ENCODE results near the gene PLEK2. TPM values are rescaled to one million over a fixed set of nuclear protein-coding genes. Genes with fewer than 3 reads are reported as not detected.

Gene PLEK2
- total RNA-seq, 1 experiment from 2014 or later = 9.1 TPM

DNA sequence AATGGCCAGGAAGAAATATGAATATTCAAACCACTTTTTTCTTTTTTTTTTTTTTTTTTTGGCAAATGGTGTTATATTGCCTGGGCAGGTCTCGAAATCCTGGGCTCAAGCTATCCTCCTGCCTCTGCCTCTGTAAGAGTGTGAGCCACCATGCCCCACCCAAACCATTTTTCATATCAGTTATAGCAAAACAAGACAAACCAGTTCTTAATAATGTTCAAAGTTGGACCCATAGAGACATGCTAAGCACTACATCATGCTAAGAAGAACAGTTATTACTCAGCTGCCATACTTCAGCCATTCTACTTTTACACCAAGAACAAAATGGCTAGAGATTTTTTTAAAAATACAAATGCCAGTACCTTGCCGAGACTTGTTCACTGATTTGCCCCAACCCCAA lies 26.3 kb downstream of the PLEK2 start:
- Histone ChIP-seq H3K4me1 (ENCODE audit: control insufficient read depth, insufficient read depth, low read length) (no peaks in the 10 kb centered on the region), H3K9me3 (ENCODE audit: control insufficient read depth, insufficient read depth, low read depth, low read length) (no peaks in the 10 kb centered on the region), H3K27me3 (ENCODE audit: control insufficient read depth, insufficient read depth, low read length) (no peaks in the 10 kb centered on the region), H3K36me3 (ENCODE audit: control insufficient read depth, insufficient read depth, low read length) (peaks cover 46% of the 10 kb centered on the region), H3K4me3 (ENCODE audit: low read depth in 2 of 2, low read length in 2 of 2) (no peak overlapping the region), H3K27ac (ENCODE audit: low read length) (no peak overlapping the region)
- in situ Hi-C loops (cut with HindIII; ENCODE audit: low pct_unique_long_range_greater_than_20kb, low sequenced_read_pairs) = no loop called here
- ATAC-seq (no peak), DNase-seq (ENCODE audit: low read depth, low spot score) (no peak)
- POLR2A ChIA-PET = interaction anchor here (0.7 kb wide), 2 partner anchors 26 to 49 kb away, joined by 6 to 7 read pairs; partner anchors contain the start of gene ATP6V1D
- no TSS peak for BruUV-seq (replicated peaks)
- intact Hi-C loops (cut with micrococcal nuclease; ENCODE audit: unreplicated experiment) = no loop called here
- no peak for TF ChIP-seq POLR2AphosphoS5 (IDR thresholded peaks at IDR 0.05; ENCODE audit: low read depth, low read length)
- no peak for TF ChIP-seq SIN3A (IDR thresholded peaks at IDR 0.05; ENCODE audit: borderline replicate concordance, insufficient read depth, low read depth, low read length)
- TF ChIP-seq, protein P1, sequence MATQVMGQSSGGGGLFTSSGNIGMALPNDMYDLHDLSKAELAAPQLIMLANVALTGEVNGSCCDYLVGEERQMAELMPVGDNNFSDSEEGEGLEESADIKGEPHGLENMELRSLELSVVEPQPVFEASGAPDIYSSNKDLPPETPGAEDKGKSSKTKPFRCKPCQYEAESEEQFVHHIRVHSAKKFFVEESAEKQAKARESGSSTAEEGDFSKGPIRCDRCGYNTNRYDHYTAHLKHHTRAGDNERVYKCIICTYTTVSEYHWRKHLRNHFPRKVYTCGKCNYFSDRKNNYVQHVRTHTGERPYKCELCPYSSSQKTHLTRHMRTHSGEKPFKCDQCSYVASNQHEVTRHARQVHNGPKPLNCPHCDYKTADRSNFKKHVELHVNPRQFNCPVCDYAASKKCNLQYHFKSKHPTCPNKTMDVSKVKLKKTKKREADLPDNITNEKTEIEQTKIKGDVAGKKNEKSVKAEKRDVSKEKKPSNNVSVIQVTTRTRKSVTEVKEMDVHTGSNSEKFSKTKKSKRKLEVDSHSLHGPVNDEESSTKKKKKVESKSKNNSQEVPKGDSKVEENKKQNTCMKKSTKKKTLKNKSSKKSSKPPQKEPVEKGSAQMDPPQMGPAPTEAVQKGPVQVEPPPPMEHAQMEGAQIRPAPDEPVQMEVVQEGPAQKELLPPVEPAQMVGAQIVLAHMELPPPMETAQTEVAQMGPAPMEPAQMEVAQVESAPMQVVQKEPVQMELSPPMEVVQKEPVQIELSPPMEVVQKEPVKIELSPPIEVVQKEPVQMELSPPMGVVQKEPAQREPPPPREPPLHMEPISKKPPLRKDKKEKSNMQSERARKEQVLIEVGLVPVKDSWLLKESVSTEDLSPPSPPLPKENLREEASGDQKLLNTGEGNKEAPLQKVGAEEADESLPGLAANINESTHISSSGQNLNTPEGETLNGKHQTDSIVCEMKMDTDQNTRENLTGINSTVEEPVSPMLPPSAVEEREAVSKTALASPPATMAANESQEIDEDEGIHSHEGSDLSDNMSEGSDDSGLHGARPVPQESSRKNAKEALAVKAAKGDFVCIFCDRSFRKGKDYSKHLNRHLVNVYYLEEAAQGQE (IDR thresholded peaks at IDR 0.05; ENCODE audit: insufficient read depth in 1 of 2, low read depth in 2 of 2, low read length in 1 of 2) = no peak
- CTCF ChIA-PET = no interaction called here

DNA sequence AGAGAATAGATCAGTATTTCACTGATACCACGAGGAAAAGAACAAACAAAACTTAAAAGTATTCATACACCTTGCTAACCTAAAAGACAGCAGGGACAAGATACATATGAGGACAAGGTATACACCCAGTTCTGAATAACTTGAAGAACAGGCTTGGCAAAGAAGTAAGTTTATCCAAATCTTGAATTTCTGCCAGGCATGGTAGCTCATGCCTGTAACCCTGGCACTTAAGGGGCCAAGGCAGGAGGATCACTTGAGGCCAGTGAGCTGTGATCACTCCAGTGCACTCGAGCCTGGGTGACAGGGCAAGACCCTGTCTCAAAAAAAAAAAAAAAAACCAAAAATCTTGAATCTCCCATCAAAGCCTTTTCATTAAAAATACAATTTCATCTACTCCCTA lies 26.8 kb downstream of the PLEK2 start:
- intact Hi-C loops (cut with micrococcal nuclease; ENCODE audit: unreplicated experiment) (no loop called here), in situ Hi-C loops (cut with HindIII; ENCODE audit: low pct_unique_long_range_greater_than_20kb, low sequenced_read_pairs) (no loop called here)
- no TSS peak for BruUV-seq (replicated peaks)
- TF ChIP-seq, protein P1 (IDR thresholded peaks at IDR 0.05; ENCODE audit: insufficient read depth in 1 of 2, low read depth in 2 of 2, low read length in 1 of 2) = no peak
- TF ChIP-seq, protein P2, sequence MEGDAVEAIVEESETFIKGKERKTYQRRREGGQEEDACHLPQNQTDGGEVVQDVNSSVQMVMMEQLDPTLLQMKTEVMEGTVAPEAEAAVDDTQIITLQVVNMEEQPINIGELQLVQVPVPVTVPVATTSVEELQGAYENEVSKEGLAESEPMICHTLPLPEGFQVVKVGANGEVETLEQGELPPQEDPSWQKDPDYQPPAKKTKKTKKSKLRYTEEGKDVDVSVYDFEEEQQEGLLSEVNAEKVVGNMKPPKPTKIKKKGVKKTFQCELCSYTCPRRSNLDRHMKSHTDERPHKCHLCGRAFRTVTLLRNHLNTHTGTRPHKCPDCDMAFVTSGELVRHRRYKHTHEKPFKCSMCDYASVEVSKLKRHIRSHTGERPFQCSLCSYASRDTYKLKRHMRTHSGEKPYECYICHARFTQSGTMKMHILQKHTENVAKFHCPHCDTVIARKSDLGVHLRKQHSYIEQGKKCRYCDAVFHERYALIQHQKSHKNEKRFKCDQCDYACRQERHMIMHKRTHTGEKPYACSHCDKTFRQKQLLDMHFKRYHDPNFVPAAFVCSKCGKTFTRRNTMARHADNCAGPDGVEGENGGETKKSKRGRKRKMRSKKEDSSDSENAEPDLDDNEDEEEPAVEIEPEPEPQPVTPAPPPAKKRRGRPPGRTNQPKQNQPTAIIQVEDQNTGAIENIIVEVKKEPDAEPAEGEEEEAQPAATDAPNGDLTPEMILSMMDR (IDR thresholded peaks at IDR 0.05) = no peak
- TF ChIP-seq TCF7L2 (IDR thresholded peaks at IDR 0.05; ENCODE audit: low read depth, low read length) = no peak
- no peak for TF ChIP-seq SIN3A (IDR thresholded peaks at IDR 0.05; ENCODE audit: borderline replicate concordance, insufficient read depth, low read depth, low read length)
- no peak for TF ChIP-seq POLR2AphosphoS5 (IDR thresholded peaks at IDR 0.05; ENCODE audit: low read depth, low read length)
- ChIA-PET CTCF (no interaction called here), POLR2A (interaction anchor here (0.7 kb wide), 2 partner anchors 25 to 49 kb away, joined by 6 to 7 read pairs; partner anchors contain the start of gene ATP6V1D)
- Histone ChIP-seq H3K27ac (ENCODE audit: low read length) (no peak overlapping the region), H3K36me3 (ENCODE audit: control insufficient read depth, insufficient read depth, low read length) (peaks cover 48% of the 10 kb centered on the region), H3K4me1 (ENCODE audit: control insufficient read depth, insufficient read depth, low read length) (no peaks in the 10 kb centered on the region), H3K9me3 (ENCODE audit: control insufficient read depth, insufficient read depth, low read depth, low read length) (no peaks in the 10 kb centered on the region), H3K4me3 (ENCODE audit: low read depth in 2 of 2, low read length in 2 of 2) (no peak overlapping the region), H3K27me3 (ENCODE audit: control insufficient read depth, insufficient read depth, low read length) (no peaks in the 10 kb centered on the region)
- DNase-seq (ENCODE audit: low read depth, low spot score) = no peak
- ATAC-seq = no peak

Measured in Panc1 (cell line).